H9 (cell line): ENCODE results near the gene KIAA0753. TPM values are rescaled to one million over a fixed set of nuclear protein-coding genes. Genes with fewer than 3 reads are reported as not detected.

Experiments used
- DNase-seq: peaks from one replicate; pipeline ENCODE4 v3.0.0-alpha.2; 2017
- H2AFZ ChIP-seq: one replicate; pipeline ENCODE4 v1.6.1; 2013; ENCODE audit warnings: mild to moderate bottlenecking, low read length, control low read depth, moderate library complexity
- H2AK5ac ChIP-seq: 2 replicates; pipeline ENCODE4 v1.6.1; 2013; ENCODE audit warnings: low read length, control low read depth, mixed read lengths; ENCODE audit not compliant: insufficient read length
- H2BK120ac ChIP-seq: one replicate; pipeline ENCODE4 v1.6.1; 2013; ENCODE audit warnings: low read depth, mild to moderate bottlenecking, low read length, control low read depth, inconsistent platforms; ENCODE audit not compliant: poor library complexity, severe bottlenecking
- H2BK12ac ChIP-seq: 2 replicates; pipeline ENCODE4 v1.6.1; 2013; ENCODE audit warnings: low read length, control low read depth, mixed read lengths, low read depth; ENCODE audit not compliant: insufficient read length
- H2BK15ac ChIP-seq: 2 replicates; pipeline ENCODE4 v1.6.1; 2013; ENCODE audit warnings: low read depth, low read length, control low read depth
- H2BK20ac ChIP-seq: one replicate; pipeline ENCODE4 v1.6.1; 2013; ENCODE audit warnings: low read depth, mild to moderate bottlenecking, low read length, control low read depth, inconsistent platforms; ENCODE audit not compliant: poor library complexity, severe bottlenecking
- H2BK5ac ChIP-seq: 2 replicates; pipeline ENCODE4 v1.6.1; 2013; ENCODE audit warnings: low read length, control low read depth, mixed read lengths; ENCODE audit not compliant: insufficient read length
- H3K14ac ChIP-seq: 2 replicates; pipeline ENCODE4 v1.6.1; 2013; ENCODE audit warnings: low read length, control low read depth; ENCODE audit not compliant: insufficient read depth
- H3K18ac ChIP-seq: 2 replicates; pipeline ENCODE4 v1.6.1; 2013; ENCODE audit warnings: low read depth, mild to moderate bottlenecking, mixed read lengths, low read length, control low read depth; ENCODE audit not compliant: insufficient read length
- H3K23ac ChIP-seq: 2 replicates; pipeline ENCODE4 v1.6.1; 2013; ENCODE audit warnings: low read length, control low read depth, mixed read lengths, low read depth; ENCODE audit not compliant: insufficient read length
- H3K23me2 ChIP-seq: 2 replicates; pipeline ENCODE4 v1.6.1; 2013; ENCODE audit warnings: low read depth, mild to moderate bottlenecking, mixed read lengths, low read length, control low read depth; ENCODE audit not compliant: insufficient read length, poor library complexity, severe bottlenecking
- H3K27ac ChIP-seq: 2 replicates; pipeline ENCODE4 v1.5.1; 2013; ENCODE audit warnings: low read length, control low read depth, mixed read lengths, low read depth; ENCODE audit not compliant: insufficient read length
- H3K27me3 ChIP-seq: 2 replicates; pipeline ENCODE4 v1.6.1; 2013; ENCODE audit warnings: low read length, control low read depth, inconsistent platforms; ENCODE audit not compliant: insufficient read depth
- H3K4ac ChIP-seq: 2 replicates; pipeline ENCODE4 v1.6.1; 2013; ENCODE audit warnings: low read depth, mild to moderate bottlenecking, control low read depth, inconsistent platforms, low read length, moderate library complexity
- H3K4me1 ChIP-seq: 2 replicates; pipeline ENCODE4 v1.6.1; 2013; ENCODE audit warnings: low read length, control low read depth, inconsistent platforms; ENCODE audit not compliant: insufficient read depth
- H3K4me2 ChIP-seq: 2 replicates; pipeline ENCODE4 v1.6.1; 2013; ENCODE audit warnings: low read length, control low read depth, mixed read lengths; ENCODE audit not compliant: insufficient read length, insufficient read depth
- H3K56ac ChIP-seq: 2 replicates; pipeline ENCODE4 v1.6.1; 2013; ENCODE audit warnings: low read depth, mild to moderate bottlenecking, mixed read lengths, low read length, control low read depth; ENCODE audit not compliant: insufficient read length
- H3K79me1 ChIP-seq: 2 replicates; pipeline ENCODE4 v1.6.1; 2013; ENCODE audit warnings: low read depth, mild to moderate bottlenecking, moderate library complexity, low read length, control low read depth, inconsistent platforms; ENCODE audit not compliant: insufficient read depth, poor library complexity, severe bottlenecking
- H3K79me2 ChIP-seq: 2 replicates; pipeline ENCODE4 v1.6.1; 2013; ENCODE audit warnings: low read length, control low read depth, inconsistent platforms; ENCODE audit not compliant: insufficient read depth
- H3K9ac ChIP-seq: 2 replicates; pipeline ENCODE4 v1.6.1; 2013; ENCODE audit warnings: low read length, control low read depth, mixed read lengths; ENCODE audit not compliant: insufficient read length; ENCODE audit errors: extremely low read depth
- H3K9me3 ChIP-seq: one replicate; pipeline ENCODE4 v1.6.1; 2013; ENCODE audit warnings: low read depth, low read length, inconsistent platforms; ENCODE audit not compliant: control insufficient read depth
- H3T11ph ChIP-seq: one replicate; pipeline ENCODE4 v1.6.1; 2013; ENCODE audit warnings: mild to moderate bottlenecking, low read length, control low read depth, inconsistent platforms
- H4K20me1 ChIP-seq: one replicate; pipeline ENCODE4 v1.6.1; 2013; ENCODE audit not compliant: control insufficient read depth, insufficient read length, insufficient read depth
- H4K5ac ChIP-seq: 2 replicates; pipeline ENCODE4 v1.6.1; 2013; ENCODE audit warnings: low read depth, mild to moderate bottlenecking, mixed read lengths, low read length, control low read depth; ENCODE audit not compliant: insufficient read length
- H4K8ac ChIP-seq: replicated peaks from 2 replicates; pipeline ENCODE4 v1.6.1; 2013; ENCODE audit warnings: low read length, control low read depth, mixed read lengths, low read depth; ENCODE audit not compliant: insufficient read length
- H4K91ac ChIP-seq: 2 replicates; pipeline ENCODE4 v1.6.1; 2013; ENCODE audit warnings: low read depth, mild to moderate bottlenecking, moderate library complexity, mixed read lengths, low read length, control low read depth; ENCODE audit not compliant: insufficient read length
- H3K27ac Mint-ChIP-seq, 3 experiments: 2 replicates in 2 of 3; 3 replicates in 1 of 3; pipeline ENCODE4 v1.8.0; 2020 to 2021; ENCODE audit warnings: mixed read lengths in 3 of 3, mild to moderate bottlenecking in 1 of 3, moderate library complexity in 1 of 3
- H3K27me3 Mint-ChIP-seq: 2 replicates; pipeline ENCODE4 v1.8.0; 2021; ENCODE audit warnings: low read depth, mild to moderate bottlenecking, moderate library complexity, mixed read lengths
- H3K36me3 Mint-ChIP-seq, 3 experiments: 2 replicates in 2 of 3; 3 replicates in 1 of 3; pipeline ENCODE4 v1.8.0; 2020 to 2021; ENCODE audit warnings: low read depth in 3 of 3, mixed read lengths in 3 of 3; ENCODE audit not compliant: insufficient read depth in 1 of 3
- H3K4me1 Mint-ChIP-seq, 2 experiments: 2 replicates each; pipeline ENCODE4 v1.8.0; 2020; ENCODE audit warnings: mixed read lengths in 2 of 2
- H3K4me3 Mint-ChIP-seq, 2 experiments: 2 replicates in 1 of 2; 3 replicates in 1 of 2; pipeline ENCODE4 v1.8.0; 2020 to 2021; ENCODE audit warnings: mild to moderate bottlenecking in 2 of 2, mixed read lengths in 2 of 2, moderate library complexity in 1 of 2
- H3K9me3 Mint-ChIP-seq, 2 experiments: 2 replicates in 1 of 2; 3 replicates in 1 of 2; pipeline ENCODE4 v1.8.0; 2020; ENCODE audit warnings: mild to moderate bottlenecking in 2 of 2, mixed read lengths in 2 of 2, moderate library complexity in 1 of 2
- CTCF ChIP-seq: fragments of 200-600 bp; sonication (generic); conservative IDR thresholded peaks from 3 replicates; pipeline ENCODE4 v1.8.0; 2021; ENCODE audit warnings: antibody characterized with exemption, mild to moderate bottlenecking
- WGBS: extraction: QIAGEN DNeasy Blood & Tissue Kit; methylation state at CpG from one replicate; pipeline ENCODE4 v1.1.7; 2013; ENCODE audit warnings: missing lambda C conversion rate, low lambda C conversion rate, mixed read lengths; ENCODE audit not compliant: insufficient read length; ENCODE audit errors: extremely low coverage; 5-methylcytosine and 5-hydroxymethylcytosine counted together
- total RNA-seq: library from RNA; stranded (reverse); gene quantifications from 2 replicates; pipeline ENCODE4 v1.2.1, GENCODE V29; 2021

The KIAA0753 gene
- total RNA-seq, 1 experiment from 2014 or later: 37.2 TPM

GRCh38 chr17:6546069-6546718 is 94.3 kb downstream of the KIAA0753 start:
- Histone ChIP-seq H2BK12ac (no peak overlapping the region), H3K18ac (no peak overlapping the region), H3K27me3 (no peaks in the 10 kb centered on the region), H3K79me1 (no peaks in the 10 kb centered on the region), H4K20me1 (no peaks in the 10 kb centered on the region), H4K91ac (no peak overlapping the region), H3K23me2 (no peaks in the 10 kb centered on the region), H3K27ac (no peak overlapping the region), H3K9me3 (no peaks in the 10 kb centered on the region), H2BK15ac (no peak overlapping the region), H2BK5ac (no peak overlapping the region), H3K14ac (no peak overlapping the region), H4K5ac (no peak overlapping the region), H3K4me1 (peaks cover 4% of the 10 kb centered on the region; the same call in 1 of the 2 replicates), H3K23ac (no peak overlapping the region), H4K8ac (no peak overlapping the region), H2AK5ac (no peak overlapping the region), H3K79me2 (no peaks in the 10 kb centered on the region), H3K4me2 (no peak overlapping the region), H2BK20ac (no peak overlapping the region), H3K9ac (no peak overlapping the region), H3K4ac (no peak overlapping the region), H2AFZ (no peak overlapping the region), H2BK120ac (no peak overlapping the region), H3K56ac (no peak overlapping the region), H3T11ph (no peak overlapping the region)
- Mint-ChIP-seq H3K4me1 (peaks cover 42 to 45% of the 10 kb centered on the region in 2 experiments), H3K9me3 (no peaks in the 10 kb centered on the region), H3K4me3 (no peak overlapping the region), H3K27me3 (peaks cover 6% of the 10 kb centered on the region), H3K36me3 (no peaks in the 10 kb centered on the region), H3K27ac (no peak overlapping the region; a peak in 1 of 7 replicates)
- TF ChIP-seq CTCF: no peak
- WGBS: no CpG with 5 or more reads among the region's 10 CpGs
- DNase-seq: no peak
